HG02642 (cell line): Measurements from ENCODE around the gene UBE2O.
A peak's percentile ranks its signal among the peaks of the same experiment; 100 is the strongest.
"Not testable (repeated sequence)": the region's sequence is repeated elsewhere in the genome, so short reads cannot be mapped to it uniquely, and the experiment has no call there.

Experiments used
- ATAC-seq: cut with Tn5 transposase; IDR thresholded peaks from one replicate; pipeline ENCODE4 v1.9.1; 2021; ENCODE audit warnings: mild to moderate bottlenecking; ENCODE audit not compliant: unreplicated experiment, poor library complexity

The UBE2O gene

GRCh38 chr17:76359776-76360175 lies 93.2 kb downstream of the UBE2O start:
- ATAC-seq, result not testable (repeated sequence)

GRCh38 chr17:76359375-76359774 lies 93.6 kb downstream of the UBE2O start:
- ATAC-seq, result no peak

- ATAC-seq, result no peak
Observed at GRCh38 chr17:76357597-76358158, 95.3 kb downstream of the UBE2O start.

GRCh38 chr17:76356803-76357456 lies 96.0 kb downstream of the UBE2O start:
- ATAC-seq, result no peak

DNA sequence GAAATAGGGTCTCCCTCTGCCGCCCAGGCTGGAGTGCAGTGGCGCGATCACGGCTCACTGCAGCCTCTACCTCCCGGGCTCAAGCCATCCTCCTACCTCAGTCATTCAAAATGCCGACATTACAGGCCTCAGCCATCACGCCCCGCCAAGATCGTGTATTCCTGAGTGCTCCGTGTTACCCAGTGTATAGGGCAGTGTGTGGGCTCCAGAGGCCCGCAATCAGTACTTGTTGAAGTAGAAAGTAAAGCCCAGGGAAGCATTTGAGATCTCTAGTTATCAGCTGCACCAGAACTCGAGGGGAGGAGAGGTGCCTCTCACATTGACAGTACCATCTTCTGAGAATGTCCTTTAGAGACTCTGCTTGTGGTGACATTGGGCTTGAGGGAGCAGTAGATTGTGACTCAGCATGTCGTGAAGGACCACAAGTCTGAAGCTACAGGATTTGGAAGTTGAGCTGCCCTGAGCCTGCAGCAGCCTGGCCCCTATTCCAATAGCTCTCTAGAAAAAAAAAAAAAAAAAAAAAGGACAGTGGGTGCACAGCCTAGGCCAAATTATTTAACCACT lies 98.1 kb downstream of the UBE2O start:
- ATAC-seq, result no peak

GRCh38 chr17:76354317-76354729 lies 98.6 kb downstream of the UBE2O start:
- ATAC-seq, result no peak

- peak; percentile 92 for ATAC-seq
Observed at GRCh38 chr17:76353599-76354316, 99.2 kb downstream of the UBE2O start, which contains the start of gene PRPSAP1. PRPSAP1 (minus strand) TSS chr17:76353916; CDS start chr17:76353703, 213 bp downstream.

GRCh38 chr17:76353004-76353598 lies 99.9 kb downstream of the UBE2O start:
- ATAC-seq, result peak; percentile 29

- ATAC-seq, result no peak
Observed at GRCh38 chr17:76351526-76352071, 101.4 kb downstream of the UBE2O start.

- no peak for ATAC-seq
Observed at GRCh38 chr17:76350463-76350862, 102.5 kb downstream of the UBE2O start.

GRCh38 chr17:76346936-76347335 lies 106.0 kb downstream of the UBE2O start:
- not testable (repeated sequence) for ATAC-seq

GRCh38 chr17:76345377-76345974 lies 107.5 kb downstream of the UBE2O start:
- no peak for ATAC-seq

DNA sequence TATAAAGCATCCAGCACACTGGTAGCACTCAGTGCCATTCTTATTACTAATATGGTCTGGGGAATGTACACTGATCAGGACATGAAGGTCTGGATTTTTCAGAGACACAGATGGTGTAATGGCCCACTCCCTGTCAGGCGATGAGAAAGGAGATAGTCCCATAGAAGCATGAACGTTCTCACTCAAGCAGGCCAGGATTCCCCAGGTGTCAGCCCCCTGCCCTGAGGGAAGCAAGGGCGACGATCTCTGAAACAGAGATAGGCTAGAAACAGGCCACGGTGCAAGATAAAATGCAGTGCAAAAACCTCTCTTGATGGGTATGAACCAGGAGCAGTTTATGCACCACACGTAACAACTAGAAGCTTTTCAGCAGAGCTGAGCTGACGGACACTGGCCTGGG lies 109.8 kb downstream of the UBE2O start:
- no peak for ATAC-seq

DNA sequence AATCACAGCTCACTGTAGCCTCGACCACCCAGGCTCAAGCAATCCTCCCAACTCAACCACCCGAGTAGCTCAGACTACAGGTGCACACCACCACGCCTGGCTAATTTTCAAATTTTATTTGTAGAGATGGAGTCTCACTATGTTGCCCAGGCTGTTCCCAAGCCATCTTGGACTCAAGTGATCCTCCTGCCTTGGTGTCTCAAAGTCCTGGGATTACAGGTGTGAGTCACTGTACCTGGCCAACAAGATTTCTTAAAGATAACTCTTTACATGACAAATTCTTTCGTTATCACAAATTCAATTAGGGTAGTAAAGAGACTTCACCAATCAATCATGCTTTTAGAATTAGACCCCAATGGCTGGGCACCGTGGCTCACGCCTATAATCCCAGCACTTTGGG lies 111.7 kb downstream of the UBE2O start:
- ATAC-seq, result no peak
